K562 (cell line): ENCODE data around the gene SLC8A1. TPM values are rescaled to one million over a fixed set of nuclear protein-coding genes. Genes with fewer than 3 reads are reported as not detected.
A peak's percentile ranks its signal among the peaks of the same experiment; 100 is the strongest.

ENCODE experiments used
- ATAC-seq: fragments of 200-7000 bp; cut with Tn5 transposase; 3 replicates; pipeline ENCODE4 v1.9.1; 2020; ENCODE audit warnings: moderate library complexity
- BruUV-seq: library from RNA; stranded (reverse); fragments of 400-500 nt; replicated peaks from 2 replicates; lab custom pipeline; 2021; lab: Mats Ljungman, UMichigan
- CTCF ChIA-PET: fragments of 300-600 bp; formaldehyde crosslinking; extraction: SDS; loops from one replicate; lab custom pipeline; 2021; ENCODE audit warnings: low intra/inter-chr PET ratio; lab: Yijun Ruan, JAX
- POLR2A ChIA-PET: fragments of 300-600, 350-650 bp; sonication (Branson Sonifier 250); formaldehyde crosslinking; extraction: SDS; loops from one replicate; lab custom pipeline; 2021; ENCODE audit warnings: antibody characterized with exemption, inconsistent platforms; lab: Yijun Ruan, JAX
- DNase-seq, 4 experiments: peaks; one replicate each; pipeline versions ENCODE4 v3.0.0 to v3.0.0-alpha.2; 2011 to 2018; ENCODE audit warnings: low spot score in 3 of 4, mixed read lengths in 3 of 4; ENCODE audit errors: extremely low read depth in 1 of 4
- FAIRE-seq: peaks from 2 replicates; lab custom pipeline; 2011; peaks lifted over from hg19 to GRCh38; lab: Jason Lieb, UNC
- H2AFZ ChIP-seq: 2 replicates; pipeline ENCODE4 v1.6.0; 2011; ENCODE audit warnings: low read depth, low read length, control low read depth, inconsistent platforms
- H3K27ac ChIP-seq: fragments of 200-600 bp; 3 replicates; pipeline ENCODE4 v1.8.0; 2011; ENCODE audit warnings: low read depth, mild to moderate bottlenecking, control low read depth, inconsistent platforms, low read length, moderate library complexity, mixed read lengths; ENCODE audit errors: extremely low read depth
- H3K27me3 ChIP-seq, 2 experiments: fragments of 300-600 bp in 1 of 2; 2 replicates in 1 of 2; 3 replicates in 1 of 2; pipeline versions ENCODE4 v1.6.0 to v1.8.0; 2011; ENCODE audit warnings: inconsistent platforms in 2 of 2, low read length in 2 of 2, mild to moderate bottlenecking in 1 of 2, mixed read lengths in 1 of 2, moderate library complexity in 1 of 2; ENCODE audit not compliant: control insufficient read depth in 2 of 2, insufficient read depth in 2 of 2
- H3K36me3 ChIP-seq: fragments of 300-600 bp; 3 replicates; pipeline ENCODE4 v1.8.0; 2011; ENCODE audit warnings: mild to moderate bottlenecking, low read length, inconsistent platforms; ENCODE audit not compliant: control insufficient read depth, insufficient read depth
- H3K4me1 ChIP-seq, 2 experiments: fragments of 200-600 bp in 1 of 2; replicated peaks in 1 of 2; 2 replicates in 1 of 2; 3 replicates in 1 of 2; pipeline versions ENCODE4 v1.5.1 to v1.8.0; 2011; ENCODE audit warnings: inconsistent platforms in 2 of 2, low read length in 2 of 2, mild to moderate bottlenecking in 1 of 2, mixed read lengths in 1 of 2, moderate library complexity in 1 of 2; ENCODE audit not compliant: control insufficient read depth in 2 of 2, insufficient read depth in 2 of 2
- H3K4me2 ChIP-seq: 2 replicates; pipeline ENCODE4 v1.6.1; 2011; ENCODE audit warnings: low read length, control low read depth, inconsistent platforms, mixed read lengths; ENCODE audit not compliant: insufficient read depth
- H3K4me3 ChIP-seq: fragments of 200-600 bp; sonication (generic), shearing (Covaris generic); 2 replicates; pipeline ENCODE4 v1.5.1; 2016; ENCODE audit warnings: control low read depth, inconsistent platforms
- H3K79me2 ChIP-seq: fragments of 200-600 bp; 3 replicates; pipeline ENCODE4 v1.8.0; 2011; ENCODE audit warnings: low read length, inconsistent platforms; ENCODE audit not compliant: control insufficient read depth, insufficient read depth
- H3K9ac ChIP-seq, 2 experiments: 2 replicates each; pipeline versions ENCODE4 v1.6.0 to v1.6.1; 2011; ENCODE audit warnings: low read depth in 2 of 2, low read length in 2 of 2, control low read depth in 1 of 2, inconsistent platforms in 1 of 2, mild to moderate bottlenecking in 1 of 2, mixed read lengths in 1 of 2; ENCODE audit not compliant: insufficient read depth in 1 of 2
- H3K9me1 ChIP-seq: one replicate; pipeline ENCODE4 v1.6.0; 2011; ENCODE audit warnings: inconsistent platforms, mild to moderate bottlenecking, low read length, moderate library complexity; ENCODE audit not compliant: control insufficient read depth, insufficient read depth
- H3K9me3 ChIP-seq: replicated peaks from 2 replicates; pipeline ENCODE4 v1.5.1; 2011; ENCODE audit warnings: low read depth, low read length, inconsistent platforms; ENCODE audit not compliant: control insufficient read depth, insufficient read depth
- H4K20me1 ChIP-seq: replicated peaks from 2 replicates; pipeline ENCODE4 v1.6.1; 2011; ENCODE audit warnings: low read length, inconsistent platforms, mixed read lengths; ENCODE audit not compliant: control insufficient read depth, insufficient read depth
- CEBPG ChIP-seq, 3 experiments: fragments of 200-800 bp in 1 of 3; sonication (Bioruptor generic) in 1 of 3; sonication (generic) in 1 of 3; formaldehyde crosslinking in 1 of 3; IDR thresholded peaks in 2 of 3; conservative IDR thresholded peaks in 1 of 3; 2 replicates each; pipeline versions ENCODE4 v1.6.1 to v1.8.0; 2016 to 2022; ENCODE audit warnings: missing compliant biosample characterization in 2 of 3, missing genetic modification characterization in 2 of 3, mild to moderate bottlenecking in 1 of 3, missing genetic modification reagents in 1 of 3
- WGBS: fragments of 100-300 bp; shearing (Covaris generic); methylation state at CpG from one replicate; pipeline ENCODE4 v1.1.6; 2016; ENCODE audit warnings: low coverage, mixed read lengths; ENCODE audit not compliant: insufficient coverage; ENCODE audit errors: missing lambda C conversion rate; 5-methylcytosine and 5-hydroxymethylcytosine counted together
- in situ Hi-C: fragments of 300-500 bp; cut with MboI; formaldehyde crosslinking; loops from 4 replicates; pipeline ENCODE4 v1.15.0; 2018; ENCODE audit warnings: inconsistent platforms, mixed read lengths
- intact Hi-C: fragments of 100-400 bp; cut with micrococcal nuclease; formaldehyde crosslinking; loops from 2 replicates; pipeline ENCODE4 v1.14.2; 2022
- polyA plus RNA-seq, 8 experiments: library from polyadenylated mRNA; depleted of rRNA in 4 of 8; stranded (reverse) in 5 of 8; unstranded in 3 of 8; fragments of >200 nt; fragmentation: Nextera tagmentation in 2 of 8; fragmentation: Illumina TruSeq in 1 of 8; extraction: Ambion mirVana in 2 of 8; extraction: Trizol in 1 of 8; gene quantifications; 2 replicates each; pipeline versions ENCODE4 v1.2.1 to v1.2.3, GENCODE V29; 2011 to 2014; ENCODE audit warnings: inconsistent platforms in 1 of 8, missing spikeins in 1 of 8
- total RNA-seq, 7 experiments: library from RNA; depleted of rRNA in 6 of 7; stranded (reverse); fragments of >200 nt in 6 of 7; fragmentation: Illumina TruSeq in 2 of 7; extraction: Trizol in 2 of 7; gene quantifications; 2 replicates each; pipeline versions ENCODE4 v1.2.1 to v1.2.3, GENCODE V29; 2011 to 2021; ENCODE audit warnings: low replicate concordance in 1 of 7
- TF ChIP-seq, protein P1 (sequence below), 2 experiments: fragments of 450-650 bp in 1 of 2; sonication (generic) in 1 of 2; formaldehyde crosslinking in 1 of 2; IDR thresholded peaks; 2 replicates each; pipeline versions ENCODE4 v1.7.1 to v1.9.0; 2016 to 2022; ENCODE audit warnings: inconsistent platforms in 1 of 2, mild to moderate bottlenecking in 1 of 2, missing genetic modification reagents in 1 of 2

The SLC8A1 gene
- total and polyA plus RNA-seq, 9 of the 15 experiments (the other 6 are each of a cell fraction or from before 2014, with no cell fraction given), result not detected

DNA sequence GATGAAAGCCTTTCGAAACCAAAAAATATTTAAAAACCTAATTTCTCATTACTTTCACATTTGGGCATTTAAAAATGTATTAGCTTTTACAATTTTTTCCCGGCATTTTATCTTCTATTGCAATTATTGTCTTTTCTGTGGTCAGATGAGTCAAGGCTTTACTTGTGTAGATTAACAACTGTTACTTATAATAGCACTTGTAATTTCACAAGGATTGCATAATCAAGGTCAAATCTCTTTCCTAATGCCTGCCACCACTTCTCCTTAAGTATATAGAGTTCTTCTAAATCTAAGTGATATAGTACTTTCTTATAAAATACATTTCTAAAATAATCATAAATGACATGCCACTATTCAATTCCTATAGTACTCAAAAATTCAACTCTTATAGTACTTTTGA, 67.2 kb downstream of the SLC8A1 start:
- ChIA-PET POLR2A (no interaction called here), CTCF (no interaction called here)
- Histone ChIP-seq H3K27me3 (no peaks in the 10 kb centered on the region), H3K9me3 (no peaks in the 10 kb centered on the region; the same call in 1 of the 2 replicates), H3K36me3 (no peaks in the 10 kb centered on the region), H3K9me1 (no peaks in the 10 kb centered on the region), H3K27ac (no peak overlapping the region), H3K79me2 (no peaks in the 10 kb centered on the region), H2AFZ (no peak overlapping the region), H4K20me1 (no peaks in the 10 kb centered on the region), H3K4me1 (no peaks in the 10 kb centered on the region), H3K9ac (no peak overlapping the region), H3K4me3 (no peak overlapping the region), H3K4me2 (no peak overlapping the region)
- TF ChIP-seq CEBPG (CRISPR knock-in tag; IDR thresholded peaks at IDR 0.05) (no peak), CEBPG (tag; conservative IDR thresholded peaks at IDR 0.05 in 1 of 2, IDR thresholded peaks at IDR 0.05 in 1 of 2) (peak; percentile 29 to 47; a peak in 2 of 4 replicates)
- TF ChIP-seq, protein P1, sequence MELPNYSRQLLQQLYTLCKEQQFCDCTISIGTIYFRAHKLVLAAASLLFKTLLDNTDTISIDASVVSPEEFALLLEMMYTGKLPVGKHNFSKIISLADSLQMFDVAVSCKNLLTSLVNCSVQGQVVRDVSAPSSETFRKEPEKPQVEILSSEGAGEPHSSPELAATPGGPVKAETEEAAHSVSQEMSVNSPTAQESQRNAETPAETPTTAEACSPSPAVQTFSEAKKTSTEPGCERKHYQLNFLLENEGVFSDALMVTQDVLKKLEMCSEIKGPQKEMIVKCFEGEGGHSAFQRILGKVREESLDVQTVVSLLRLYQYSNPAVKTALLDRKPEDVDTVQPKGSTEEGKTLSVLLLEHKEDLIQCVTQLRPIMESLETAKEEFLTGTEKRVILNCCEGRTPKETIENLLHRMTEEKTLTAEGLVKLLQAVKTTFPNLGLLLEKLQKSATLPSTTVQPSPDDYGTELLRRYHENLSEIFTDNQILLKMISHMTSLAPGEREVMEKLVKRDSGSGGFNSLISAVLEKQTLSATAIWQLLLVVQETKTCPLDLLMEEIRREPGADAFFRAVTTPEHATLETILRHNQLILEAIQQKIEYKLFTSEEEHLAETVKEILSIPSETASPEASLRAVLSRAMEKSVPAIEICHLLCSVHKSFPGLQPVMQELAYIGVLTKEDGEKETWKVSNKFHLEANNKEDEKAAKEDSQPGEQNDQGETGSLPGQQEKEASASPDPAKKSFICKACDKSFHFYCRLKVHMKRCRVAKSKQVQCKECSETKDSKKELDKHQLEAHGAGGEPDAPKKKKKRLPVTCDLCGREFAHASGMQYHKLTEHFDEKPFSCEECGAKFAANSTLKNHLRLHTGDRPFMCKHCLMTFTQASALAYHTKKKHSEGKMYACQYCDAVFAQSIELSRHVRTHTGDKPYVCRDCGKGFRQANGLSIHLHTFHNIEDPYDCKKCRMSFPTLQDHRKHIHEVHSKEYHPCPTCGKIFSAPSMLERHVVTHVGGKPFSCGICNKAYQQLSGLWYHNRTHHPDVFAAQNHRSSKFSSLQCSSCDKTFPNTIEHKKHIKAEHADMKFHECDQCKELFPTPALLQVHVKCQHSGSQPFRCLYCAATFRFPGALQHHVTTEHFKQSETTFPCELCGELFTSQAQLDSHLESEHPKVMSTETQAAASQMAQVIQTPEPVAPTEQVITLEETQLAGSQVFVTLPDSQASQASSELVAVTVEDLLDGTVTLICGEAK (IDR thresholded peaks at IDR 0.05), result no peak
- TF ChIP-seq, protein P1 (CRISPR knock-in tag; IDR thresholded peaks at IDR 0.05), result no peak
- FAIRE-seq, result no peak
- no TSS peak for BruUV-seq
- WGBS, result 4% methylated on average over 2 of the region's 2 CpGs
- DNase-seq, result no peak
- in situ Hi-C loops, result no loop called here
- intact Hi-C loops, result no loop called here
- no peak for ATAC-seq
